Activated effector memory CD4-positive, alpha-beta T cell treated with anti-CD3 and anti-CD28 coated beads, Interleukin-2, amount 50 U/mL, for 16 hours (primary cell): ENCODE results near the gene RNF208.
"Not testable (repeated sequence)": the region's sequence is repeated elsewhere in the genome, so short reads cannot be mapped to it uniquely, and the experiment has no call there.

Experiments
- DNase-seq: peaks from one replicate; pipeline ENCODE4 v3.0.0-alpha.2; 2020

The RNF208 gene

GRCh38 chr9:137252555-137253506 is 30.8 kb upstream of the RNF208 start:
- no peak for DNase-seq

DNA sequence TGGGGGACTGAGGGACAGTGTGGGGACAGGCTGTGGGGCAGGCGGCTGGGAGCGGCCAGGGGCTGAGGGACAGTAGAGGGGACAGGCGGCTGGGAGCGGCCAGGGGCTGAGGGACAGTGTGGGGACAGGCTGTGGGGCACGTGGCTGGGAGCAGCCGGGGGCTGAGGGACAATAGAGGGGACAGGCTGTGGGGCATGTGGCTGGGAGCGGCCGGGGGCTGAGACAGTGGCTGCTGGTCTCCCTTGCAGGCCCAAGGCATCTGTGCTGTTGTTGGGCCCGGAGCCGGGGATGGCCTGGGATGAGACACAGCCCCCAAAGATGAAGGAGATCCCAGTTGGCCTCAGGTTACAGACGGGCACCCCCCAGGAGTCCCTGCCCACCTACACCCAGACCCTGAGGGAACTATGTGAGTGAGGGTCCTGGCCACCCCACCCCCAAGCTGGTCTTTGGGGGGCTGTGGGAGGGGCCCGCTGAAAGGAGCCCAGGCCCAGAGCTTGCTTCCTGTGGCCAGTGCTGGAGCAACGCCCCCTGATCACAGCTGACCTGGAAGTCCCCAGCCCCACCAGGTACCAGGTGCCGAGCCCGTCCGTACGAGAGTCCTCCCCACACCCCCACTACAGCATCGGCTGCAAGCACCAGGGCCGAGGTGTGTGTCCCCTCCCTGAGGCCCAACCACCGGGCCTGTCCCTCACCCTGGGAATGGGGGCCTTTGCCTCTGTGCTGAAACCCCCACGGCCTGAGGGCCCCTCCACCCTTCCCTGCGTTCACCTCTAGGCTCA is 29.6 kb upstream of the RNF208 start:
- no peak for DNase-seq

- DNase-seq, result no peak
Measured at GRCh38 chr9:137251194-137251461, 29.1 kb upstream of the RNF208 start, which contains the start of gene STPG3. TSS of gene STPG3 (plus strand) at chr9:137251286. CDS start at chr9:137251287, 1 bp downstream.

DNA sequence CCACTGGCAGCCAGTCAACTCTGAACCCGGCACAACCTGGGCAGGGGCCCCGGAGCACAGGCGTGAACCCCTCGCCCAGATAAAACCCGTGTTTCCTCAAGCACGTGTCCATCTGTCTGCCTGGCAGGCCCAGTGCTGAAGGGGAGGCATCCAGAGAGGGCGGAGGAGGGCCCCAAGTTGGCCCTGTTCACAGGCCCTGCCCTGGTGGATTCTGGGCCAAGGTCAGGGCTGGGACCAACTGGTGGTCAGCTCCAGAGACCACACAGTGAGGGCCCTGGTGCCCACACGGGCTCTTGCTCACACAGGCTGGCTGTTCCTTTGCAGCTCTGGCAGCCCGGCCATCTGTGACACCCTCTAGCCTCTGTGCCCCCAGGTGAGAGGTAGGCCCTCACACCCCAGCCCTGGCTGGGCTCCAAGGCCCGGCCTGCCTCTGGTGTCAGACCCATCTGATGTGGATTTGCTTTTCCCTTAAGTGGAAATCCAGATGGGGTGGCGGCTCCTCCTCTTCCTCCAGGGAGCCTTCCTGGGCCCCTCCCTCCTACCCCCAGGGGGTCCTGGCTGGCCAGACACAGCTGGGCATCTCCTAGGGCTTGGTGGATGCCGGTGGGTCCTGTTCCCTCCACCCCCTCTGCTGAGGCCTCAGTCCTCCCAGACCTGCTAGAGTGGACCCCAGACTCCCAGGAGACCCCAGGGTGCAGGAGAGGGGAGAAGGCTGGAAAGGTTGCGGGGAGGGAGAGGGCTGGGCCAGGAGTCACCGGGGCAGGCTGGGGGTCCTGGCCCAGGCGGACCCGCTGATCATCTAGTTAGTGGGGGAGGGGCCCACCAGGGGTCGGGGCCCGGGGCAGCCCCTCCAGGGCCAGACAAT is 28.5 kb upstream of the RNF208 start:
- DNase-seq, result no peak

DNA sequence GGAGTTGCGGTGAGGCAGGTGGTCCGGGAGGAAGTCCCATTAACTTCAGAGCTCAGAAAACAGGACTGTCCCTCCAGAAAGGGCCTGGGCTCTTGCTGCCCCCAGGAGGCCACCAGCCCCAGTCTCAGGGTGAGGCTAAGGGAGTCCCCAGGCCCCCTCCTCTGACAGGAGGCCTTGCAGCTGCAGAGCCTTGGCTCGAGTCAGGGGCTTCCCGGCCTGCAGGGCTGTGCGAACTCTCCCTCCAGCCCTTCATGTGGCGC is 25.8 kb upstream of the RNF208 start:
- no peak for DNase-seq

GRCh38 chr9:137247135-137247915 is 25.3 kb upstream of the RNF208 start:
- DNase-seq, result no peak

DNA sequence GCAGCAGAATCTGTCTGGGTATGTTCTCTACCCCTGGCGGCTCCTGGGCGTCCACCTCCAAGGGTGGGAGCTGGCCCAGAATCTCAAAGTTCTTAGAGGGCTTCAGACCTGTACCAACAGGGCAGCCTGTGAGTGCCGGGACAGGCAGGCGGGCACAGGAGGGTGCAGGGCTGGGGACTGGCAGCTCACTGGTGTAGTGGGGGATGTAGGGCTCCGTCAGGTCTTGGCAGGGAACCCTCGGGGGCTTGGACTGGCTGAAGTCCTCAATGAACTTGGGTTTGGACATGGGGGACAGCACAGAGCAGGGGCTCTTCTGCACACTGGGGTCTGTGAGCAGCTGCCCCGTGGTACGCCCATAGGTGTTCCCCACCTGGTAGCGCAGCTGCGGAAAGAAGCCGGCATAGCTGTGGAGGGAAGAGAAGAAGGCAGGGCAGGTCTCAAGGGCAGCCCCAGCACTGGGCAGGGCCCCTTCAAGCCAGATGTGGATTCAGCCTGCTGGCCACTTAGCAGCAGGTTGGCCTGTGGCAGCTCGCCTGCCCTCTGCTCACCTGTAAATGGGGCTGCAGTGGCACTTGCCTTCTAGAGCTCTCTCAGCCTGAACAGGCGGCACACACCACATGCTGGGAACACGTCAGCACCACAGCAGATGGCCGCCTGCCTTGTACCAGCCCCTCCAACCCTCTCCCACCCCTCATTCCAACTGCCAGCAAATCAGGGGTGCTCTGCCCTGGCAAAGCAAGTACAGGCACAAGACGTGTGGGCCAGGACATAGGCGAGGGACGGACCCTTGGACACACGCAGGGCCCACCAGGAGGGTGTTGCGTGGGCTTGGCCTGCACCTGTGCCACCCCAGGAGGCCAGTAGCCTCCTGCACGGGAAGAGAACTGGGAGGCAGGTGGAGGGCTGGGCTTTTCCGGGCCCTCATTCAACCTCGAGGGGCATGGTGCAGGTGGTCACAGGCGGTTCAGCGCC is 23.7 kb upstream of the RNF208 start:
- DNase-seq, result no peak

GRCh38 chr9:137244486-137245449 is 22.7 kb upstream of the RNF208 start:
- no peak for DNase-seq

DNA sequence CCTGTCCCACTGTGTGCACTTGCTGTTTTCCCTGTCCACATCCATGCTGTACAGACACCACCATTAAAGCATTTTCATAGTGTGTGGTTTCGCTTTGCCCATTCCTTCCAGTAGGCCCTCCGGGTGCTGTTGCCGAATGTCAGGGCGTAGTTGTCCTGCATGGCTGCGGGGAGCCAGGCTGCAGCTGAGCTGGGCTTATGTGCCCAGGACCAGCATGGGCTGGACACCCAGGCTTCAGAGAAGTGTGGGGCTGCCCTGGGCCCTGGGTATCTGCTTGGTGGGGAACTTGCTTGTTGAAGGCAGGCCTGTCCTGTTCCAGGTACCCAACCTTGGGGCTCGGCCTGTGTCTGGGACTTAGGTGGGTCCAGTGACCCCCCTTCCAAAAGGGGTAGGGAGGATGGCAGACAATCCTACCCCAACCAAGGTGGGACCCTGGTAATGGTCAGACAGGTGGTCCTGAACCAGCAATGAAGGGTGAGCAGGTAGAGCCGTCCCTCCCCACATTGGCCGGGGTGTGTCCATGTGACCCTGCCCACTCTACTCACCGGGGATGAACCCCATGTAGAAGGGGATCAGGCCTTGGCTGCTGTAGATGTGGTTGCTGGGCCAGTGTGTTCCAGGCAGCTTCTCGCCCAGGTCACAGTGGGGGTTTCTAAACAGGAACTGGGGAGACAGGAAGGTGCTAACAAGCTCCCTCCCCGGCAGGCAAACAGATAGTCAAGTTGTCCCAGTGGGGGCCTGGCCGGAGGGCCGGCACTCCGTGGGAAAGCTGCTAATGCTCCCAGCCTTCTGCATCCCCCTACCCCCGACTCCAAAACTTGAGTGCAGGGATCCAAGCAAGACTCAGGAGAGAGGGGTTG is 21.8 kb upstream of the RNF208 start:
- DNase-seq, result no peak

- DNase-seq, result not testable (repeated sequence)
Measured at GRCh38 chr9:137243266-137243625, 21.2 kb upstream of the RNF208 start.

GRCh38 chr9:137242269-137243203 is 20.5 kb upstream of the RNF208 start:
- DNase-seq, result no peak

DNA sequence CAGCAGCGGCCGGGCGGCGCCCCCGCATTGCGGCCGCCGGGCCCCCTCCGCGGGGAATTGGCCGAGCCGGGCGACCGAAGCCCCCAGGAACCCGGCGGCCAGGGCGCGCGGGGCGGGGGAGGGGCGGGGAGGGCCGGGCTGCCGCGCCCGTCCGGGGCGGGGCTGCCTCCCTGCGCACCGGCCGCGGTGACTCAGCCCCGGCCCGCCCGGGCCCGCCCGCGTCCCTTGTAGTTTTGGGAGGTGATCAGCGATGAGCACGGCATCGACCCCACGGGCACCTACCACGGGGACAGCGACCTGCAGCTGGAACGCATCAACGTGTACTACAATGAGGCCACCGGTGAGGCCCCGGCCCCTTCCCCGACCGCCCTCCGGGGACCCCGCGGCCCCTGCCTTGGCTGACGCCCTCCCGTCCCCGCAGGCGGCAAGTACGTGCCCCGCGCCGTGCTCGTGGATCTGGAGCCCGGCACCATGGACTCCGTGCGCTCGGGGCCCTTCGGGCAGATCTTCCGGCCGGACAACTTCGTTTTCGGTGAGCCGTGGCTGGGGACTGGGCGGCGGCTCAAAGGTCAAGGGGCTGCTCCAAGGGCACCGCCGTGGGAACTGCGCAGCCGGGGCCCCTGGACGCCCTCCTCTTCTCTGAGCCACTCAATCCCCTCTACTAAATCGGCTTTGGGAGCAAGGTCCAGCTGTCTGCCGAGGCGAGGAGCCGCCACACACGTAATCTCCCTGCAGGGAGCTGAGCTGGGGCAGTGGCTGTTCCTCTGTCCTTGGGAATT is 19.6 kb upstream of the RNF208 start:
- peak; percentile 91 for DNase-seq

DNA sequence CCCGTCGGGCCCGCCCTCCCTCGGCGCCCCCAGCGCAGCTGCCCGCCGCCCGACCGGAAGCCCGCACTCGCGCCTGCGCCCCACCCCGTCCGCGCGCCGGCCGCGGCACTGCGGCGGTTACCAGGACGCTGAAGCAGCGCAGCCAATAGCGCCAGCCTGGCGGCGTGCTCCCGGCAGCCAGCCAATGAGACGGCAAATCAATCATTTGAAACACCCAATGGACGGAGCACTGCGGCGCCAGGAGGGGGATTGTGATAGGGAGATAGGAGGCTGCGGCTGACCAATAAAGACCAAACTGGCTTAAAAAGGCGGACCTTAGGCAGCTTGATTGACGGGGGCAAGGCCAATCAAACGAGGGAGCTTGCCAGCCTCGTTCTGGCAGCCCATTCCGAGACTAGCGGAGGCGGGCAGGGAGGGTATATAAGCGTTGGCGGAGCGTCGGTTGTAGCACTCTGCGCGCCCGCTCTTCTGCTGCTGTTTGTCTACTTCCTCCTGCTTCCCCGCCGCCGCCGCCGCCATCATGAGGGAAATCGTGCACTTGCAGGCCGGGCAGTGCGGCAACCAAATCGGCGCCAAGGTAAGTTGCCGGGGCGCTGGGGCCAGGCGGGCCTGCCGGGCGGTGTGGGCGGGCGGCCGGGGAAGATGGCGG is 18.9 kb upstream of the RNF208 start, which contains the start of gene TUBB4B:
TSS of gene TUBB4B (plus strand) at position 447 of the 649 bp plus-strand sequence. CDS start at position 521, 74 bp downstream.
- DNase-seq, result peak; percentile 98

DNA sequence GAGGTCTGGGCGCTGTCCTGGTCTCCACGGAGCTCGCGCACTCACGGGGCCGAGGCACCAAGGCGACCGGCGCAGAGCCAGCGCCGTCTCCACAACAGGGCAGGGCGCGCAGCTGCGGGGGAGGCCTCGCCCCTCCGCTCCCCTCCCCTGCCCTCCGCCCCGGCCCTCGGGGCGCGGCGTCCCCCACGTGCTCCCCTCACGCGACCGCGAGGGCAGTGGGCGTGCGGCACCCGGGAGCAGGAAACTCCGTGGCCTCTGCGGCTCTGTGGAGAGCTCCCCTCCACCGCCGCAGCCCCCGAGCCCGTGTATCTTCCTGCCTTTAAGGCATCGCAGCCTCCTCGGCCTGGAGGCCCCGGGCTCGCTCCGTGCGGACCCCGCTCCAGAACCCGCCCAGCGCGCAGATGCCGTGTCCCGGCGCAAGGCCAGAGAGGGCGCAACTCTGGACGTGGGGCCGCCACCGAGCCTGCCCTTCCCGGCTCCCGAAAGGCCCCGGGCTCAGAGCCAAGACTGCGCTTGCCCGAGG is 18.3 kb upstream of the RNF208 start:
- DNase-seq, result peak; percentile 89

DNA sequence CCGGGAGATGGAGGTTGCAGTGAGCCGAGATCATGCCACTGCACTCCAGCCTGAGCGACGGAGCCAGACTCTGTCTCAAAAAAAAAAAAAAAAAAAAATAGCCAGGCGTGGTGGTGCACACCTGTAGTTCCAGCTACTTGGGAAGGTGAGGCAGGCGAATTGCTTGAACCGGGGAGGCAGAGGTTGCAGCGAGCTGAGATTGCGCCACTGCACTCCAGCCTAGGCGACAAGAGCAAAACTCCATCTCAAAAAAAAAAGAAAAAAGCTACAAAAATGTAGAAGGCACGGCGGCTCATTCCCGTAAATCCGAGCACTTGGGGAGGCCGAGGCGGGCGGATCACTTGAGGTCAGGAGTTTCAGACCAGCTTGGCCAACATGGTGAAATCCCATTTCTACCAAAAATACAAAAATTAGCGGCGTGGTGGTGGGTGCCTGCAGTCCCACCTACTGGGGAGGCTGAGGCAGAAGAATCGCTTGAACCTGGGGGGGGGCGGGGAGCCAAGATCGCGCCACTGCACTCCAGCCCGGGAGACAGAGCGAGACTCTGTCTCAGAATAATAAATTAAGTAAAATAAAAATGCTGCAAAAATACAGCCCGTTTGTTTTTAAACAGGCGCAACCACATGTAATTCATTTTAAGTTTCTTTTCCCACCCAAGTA is 17.6 kb upstream of the RNF208 start:
- not testable (repeated sequence) for DNase-seq
